Measurements from ENCODE around the gene RAB13.
"Not testable (repeated sequence)": the region's sequence is repeated elsewhere in the genome, so short reads cannot be mapped to it uniquely, and the experiment has no call there.

DNA sequence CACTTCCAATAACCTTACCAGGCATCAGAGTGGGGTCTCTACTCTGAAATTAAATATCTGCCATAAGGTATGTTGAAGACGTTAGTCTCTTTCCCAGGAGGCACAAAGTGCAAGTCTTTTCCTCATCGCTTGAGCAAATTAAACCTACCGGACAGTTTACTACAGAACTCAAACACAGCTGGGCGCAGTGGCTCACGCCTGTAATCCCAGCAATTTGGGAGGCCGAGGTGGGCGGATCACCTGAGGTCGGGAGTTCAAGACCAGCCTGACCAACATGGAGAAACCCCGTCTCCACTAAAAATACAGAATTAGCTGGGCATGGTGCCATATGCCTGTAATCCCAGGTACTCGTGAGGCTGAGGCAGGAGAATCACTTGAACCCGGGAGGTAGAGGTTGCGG is 7.0 kb downstream of the RAB13 start:
- TF ChIP-seq POLR2AphosphoS5 (IDR thresholded peaks at IDR 0.05; ENCODE audit: low read depth, low read length); SIN3A (IDR thresholded peaks at IDR 0.05; ENCODE audit: borderline replicate concordance, insufficient read depth, low read depth, low read length); TCF7L2 (IDR thresholded peaks at IDR 0.05; ENCODE audit: low read depth, low read length): not testable (repeated sequence)
- TF ChIP-seq, protein P1, sequence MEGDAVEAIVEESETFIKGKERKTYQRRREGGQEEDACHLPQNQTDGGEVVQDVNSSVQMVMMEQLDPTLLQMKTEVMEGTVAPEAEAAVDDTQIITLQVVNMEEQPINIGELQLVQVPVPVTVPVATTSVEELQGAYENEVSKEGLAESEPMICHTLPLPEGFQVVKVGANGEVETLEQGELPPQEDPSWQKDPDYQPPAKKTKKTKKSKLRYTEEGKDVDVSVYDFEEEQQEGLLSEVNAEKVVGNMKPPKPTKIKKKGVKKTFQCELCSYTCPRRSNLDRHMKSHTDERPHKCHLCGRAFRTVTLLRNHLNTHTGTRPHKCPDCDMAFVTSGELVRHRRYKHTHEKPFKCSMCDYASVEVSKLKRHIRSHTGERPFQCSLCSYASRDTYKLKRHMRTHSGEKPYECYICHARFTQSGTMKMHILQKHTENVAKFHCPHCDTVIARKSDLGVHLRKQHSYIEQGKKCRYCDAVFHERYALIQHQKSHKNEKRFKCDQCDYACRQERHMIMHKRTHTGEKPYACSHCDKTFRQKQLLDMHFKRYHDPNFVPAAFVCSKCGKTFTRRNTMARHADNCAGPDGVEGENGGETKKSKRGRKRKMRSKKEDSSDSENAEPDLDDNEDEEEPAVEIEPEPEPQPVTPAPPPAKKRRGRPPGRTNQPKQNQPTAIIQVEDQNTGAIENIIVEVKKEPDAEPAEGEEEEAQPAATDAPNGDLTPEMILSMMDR (IDR thresholded peaks at IDR 0.05): not testable (repeated sequence)
- TF ChIP-seq, protein P2, sequence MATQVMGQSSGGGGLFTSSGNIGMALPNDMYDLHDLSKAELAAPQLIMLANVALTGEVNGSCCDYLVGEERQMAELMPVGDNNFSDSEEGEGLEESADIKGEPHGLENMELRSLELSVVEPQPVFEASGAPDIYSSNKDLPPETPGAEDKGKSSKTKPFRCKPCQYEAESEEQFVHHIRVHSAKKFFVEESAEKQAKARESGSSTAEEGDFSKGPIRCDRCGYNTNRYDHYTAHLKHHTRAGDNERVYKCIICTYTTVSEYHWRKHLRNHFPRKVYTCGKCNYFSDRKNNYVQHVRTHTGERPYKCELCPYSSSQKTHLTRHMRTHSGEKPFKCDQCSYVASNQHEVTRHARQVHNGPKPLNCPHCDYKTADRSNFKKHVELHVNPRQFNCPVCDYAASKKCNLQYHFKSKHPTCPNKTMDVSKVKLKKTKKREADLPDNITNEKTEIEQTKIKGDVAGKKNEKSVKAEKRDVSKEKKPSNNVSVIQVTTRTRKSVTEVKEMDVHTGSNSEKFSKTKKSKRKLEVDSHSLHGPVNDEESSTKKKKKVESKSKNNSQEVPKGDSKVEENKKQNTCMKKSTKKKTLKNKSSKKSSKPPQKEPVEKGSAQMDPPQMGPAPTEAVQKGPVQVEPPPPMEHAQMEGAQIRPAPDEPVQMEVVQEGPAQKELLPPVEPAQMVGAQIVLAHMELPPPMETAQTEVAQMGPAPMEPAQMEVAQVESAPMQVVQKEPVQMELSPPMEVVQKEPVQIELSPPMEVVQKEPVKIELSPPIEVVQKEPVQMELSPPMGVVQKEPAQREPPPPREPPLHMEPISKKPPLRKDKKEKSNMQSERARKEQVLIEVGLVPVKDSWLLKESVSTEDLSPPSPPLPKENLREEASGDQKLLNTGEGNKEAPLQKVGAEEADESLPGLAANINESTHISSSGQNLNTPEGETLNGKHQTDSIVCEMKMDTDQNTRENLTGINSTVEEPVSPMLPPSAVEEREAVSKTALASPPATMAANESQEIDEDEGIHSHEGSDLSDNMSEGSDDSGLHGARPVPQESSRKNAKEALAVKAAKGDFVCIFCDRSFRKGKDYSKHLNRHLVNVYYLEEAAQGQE (IDR thresholded peaks at IDR 0.05; ENCODE audit: insufficient read depth in 1 of 2, low read depth in 2 of 2, low read length in 1 of 2): not testable (repeated sequence)
